SH-SY5Y (cell line): Measurements from ENCODE around the gene C2orf78.

Source experiments
- GATA2 ChIP-seq: IDR thresholded peaks from 2 replicates; pipeline ENCODE4 v1.6.1; 2011; ENCODE audit warnings: mild to moderate bottlenecking, low read depth, low read length
- GATA3 ChIP-seq: IDR thresholded peaks from 2 replicates; pipeline ENCODE4 v1.6.1; 2011; ENCODE audit warnings: low read depth, mild to moderate bottlenecking, low read length, moderate library complexity

DNA sequence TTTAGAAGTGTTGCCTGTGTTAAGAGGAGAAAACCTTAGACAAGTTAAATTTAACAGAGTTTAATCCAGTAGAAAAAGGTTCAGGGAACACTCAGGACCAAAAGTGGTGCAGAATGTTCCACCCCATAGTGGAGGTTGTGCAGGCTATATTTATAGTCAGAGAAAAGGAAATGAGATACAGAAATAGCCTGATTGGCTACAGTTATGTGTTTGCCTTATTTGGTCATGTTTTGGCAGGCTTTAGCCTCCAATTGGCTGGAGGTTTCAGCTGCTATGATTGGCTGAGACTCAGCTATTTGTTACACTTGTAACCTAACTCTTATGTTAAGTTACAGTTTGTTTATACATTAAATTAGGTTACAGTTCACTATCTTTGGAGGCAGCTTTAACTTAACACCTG lies 48.9 kb downstream of the C2orf78 start:
- TF ChIP-seq GATA2 (no peak), GATA3 (no peak)
